ENCODE data around the gene FAM53B.

FAM53B gene

GRCh38 chr10:124728071-124728829 lies 15.9 kb downstream of the FAM53B start:
- TF ChIP-seq, protein P1, sequence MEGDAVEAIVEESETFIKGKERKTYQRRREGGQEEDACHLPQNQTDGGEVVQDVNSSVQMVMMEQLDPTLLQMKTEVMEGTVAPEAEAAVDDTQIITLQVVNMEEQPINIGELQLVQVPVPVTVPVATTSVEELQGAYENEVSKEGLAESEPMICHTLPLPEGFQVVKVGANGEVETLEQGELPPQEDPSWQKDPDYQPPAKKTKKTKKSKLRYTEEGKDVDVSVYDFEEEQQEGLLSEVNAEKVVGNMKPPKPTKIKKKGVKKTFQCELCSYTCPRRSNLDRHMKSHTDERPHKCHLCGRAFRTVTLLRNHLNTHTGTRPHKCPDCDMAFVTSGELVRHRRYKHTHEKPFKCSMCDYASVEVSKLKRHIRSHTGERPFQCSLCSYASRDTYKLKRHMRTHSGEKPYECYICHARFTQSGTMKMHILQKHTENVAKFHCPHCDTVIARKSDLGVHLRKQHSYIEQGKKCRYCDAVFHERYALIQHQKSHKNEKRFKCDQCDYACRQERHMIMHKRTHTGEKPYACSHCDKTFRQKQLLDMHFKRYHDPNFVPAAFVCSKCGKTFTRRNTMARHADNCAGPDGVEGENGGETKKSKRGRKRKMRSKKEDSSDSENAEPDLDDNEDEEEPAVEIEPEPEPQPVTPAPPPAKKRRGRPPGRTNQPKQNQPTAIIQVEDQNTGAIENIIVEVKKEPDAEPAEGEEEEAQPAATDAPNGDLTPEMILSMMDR (IDR thresholded peaks at IDR 0.05; ENCODE audit: low read depth, low read length): no peak
- no peak for DNase-seq (ENCODE audit: low read depth, low spot score)
- H3K4me3 ChIP-seq (ENCODE audit: low read depth, low read length): no peak overlapping the region
- in situ Hi-C loops (cut with HindIII; ENCODE audit: low sequenced_read_pairs): no loop called here

DNA sequence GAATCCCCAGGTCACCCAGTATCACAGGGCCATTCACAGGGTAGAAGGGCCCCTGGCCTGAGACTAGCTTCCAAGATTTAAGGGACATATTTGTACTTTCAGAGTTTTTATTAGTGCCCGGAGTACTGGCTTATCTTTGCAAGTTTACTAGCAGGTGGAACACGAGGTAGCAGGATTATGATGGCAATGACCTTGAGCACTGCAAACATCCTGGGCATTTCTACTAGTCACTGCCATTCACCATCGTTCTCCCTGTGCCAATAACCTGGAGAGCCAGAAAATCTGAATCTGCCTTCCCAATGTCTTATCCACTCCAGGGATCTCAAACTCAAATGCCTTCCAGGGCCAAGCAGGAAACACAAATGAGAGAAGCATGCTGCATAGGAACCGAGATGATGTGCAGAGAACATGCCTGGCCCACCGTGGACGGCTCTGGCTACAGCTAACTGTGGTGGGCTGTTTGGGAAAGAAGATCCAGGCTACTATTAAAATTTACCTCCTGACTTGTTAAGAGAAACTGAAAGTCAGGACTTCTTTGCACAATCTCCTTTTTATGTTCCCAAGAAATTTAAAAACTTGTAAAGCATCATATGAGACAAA lies 16.7 kb downstream of the FAM53B start:
- H3K4me3 ChIP-seq (ENCODE audit: low read depth, low read length): no peak overlapping the region
- in situ Hi-C loops (cut with HindIII; ENCODE audit: low sequenced_read_pairs): no loop called here
- no peak for DNase-seq (ENCODE audit: low read depth, low spot score)
- TF ChIP-seq, protein P1 (IDR thresholded peaks at IDR 0.05; ENCODE audit: low read depth, low read length): no peak

GRCh38 chr10:124725791-124726190 lies 18.4 kb downstream of the FAM53B start:
- in situ Hi-C loops (cut with HindIII; ENCODE audit: low sequenced_read_pairs): no loop called here
- H3K4me3 ChIP-seq (ENCODE audit: low read depth, low read length): no peak overlapping the region
- no peak for DNase-seq (ENCODE audit: low read depth, low spot score)
- TF ChIP-seq, protein P1 (IDR thresholded peaks at IDR 0.05; ENCODE audit: low read depth, low read length): no peak

DNA sequence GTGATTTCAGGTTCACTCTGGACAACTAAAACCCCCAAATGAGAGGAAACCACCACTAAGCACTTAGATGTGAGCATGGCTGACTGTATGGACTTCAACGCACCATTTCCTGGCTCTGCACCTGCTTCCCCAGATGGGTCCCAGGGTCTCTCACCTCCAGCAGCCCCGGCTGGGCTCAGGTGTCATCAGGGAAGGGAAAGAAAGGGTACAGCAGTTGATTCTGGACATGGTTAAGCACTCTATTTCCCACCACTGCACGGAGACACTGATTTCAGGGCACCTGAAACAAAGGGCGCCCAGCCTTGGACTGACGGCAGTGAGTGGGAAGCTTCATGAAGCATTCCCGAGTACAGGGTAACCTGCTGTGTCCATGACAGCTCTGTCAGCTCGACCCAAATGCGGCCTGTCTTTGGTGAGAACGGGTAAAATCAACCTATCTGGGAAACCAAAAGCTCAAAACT lies 19.0 kb downstream of the FAM53B start:
- in situ Hi-C loops (cut with HindIII; ENCODE audit: low sequenced_read_pairs): no loop called here
- no peak overlapping the region for H3K4me3 ChIP-seq (ENCODE audit: low read depth, low read length)
- TF ChIP-seq, protein P1 (IDR thresholded peaks at IDR 0.05; ENCODE audit: low read depth, low read length): no peak
- DNase-seq (ENCODE audit: low read depth, low spot score): no peak

GRCh38 chr10:124724279-124725027 lies 19.7 kb downstream of the FAM53B start:
- in situ Hi-C loops (cut with HindIII; ENCODE audit: low sequenced_read_pairs): no loop called here
- H3K4me3 ChIP-seq (ENCODE audit: low read depth, low read length): no peak overlapping the region
- TF ChIP-seq, protein P1 (IDR thresholded peaks at IDR 0.05; ENCODE audit: low read depth, low read length): no peak
- DNase-seq (ENCODE audit: low read depth, low spot score): no peak

- H3K4me3 ChIP-seq (ENCODE audit: low read depth, low read length): no peak overlapping the region
- in situ Hi-C loops (cut with HindIII; ENCODE audit: low sequenced_read_pairs): no loop called here
- TF ChIP-seq, protein P1 (IDR thresholded peaks at IDR 0.05; ENCODE audit: low read depth, low read length): no peak
- DNase-seq (ENCODE audit: low read depth, low spot score): no peak
Measured at GRCh38 chr10:124723826-124724225, 20.4 kb downstream of the FAM53B start.

All from astrocyte of the spinal cord (primary cell).